ENCODE data around the gene NMU.

NMU gene

DNA sequence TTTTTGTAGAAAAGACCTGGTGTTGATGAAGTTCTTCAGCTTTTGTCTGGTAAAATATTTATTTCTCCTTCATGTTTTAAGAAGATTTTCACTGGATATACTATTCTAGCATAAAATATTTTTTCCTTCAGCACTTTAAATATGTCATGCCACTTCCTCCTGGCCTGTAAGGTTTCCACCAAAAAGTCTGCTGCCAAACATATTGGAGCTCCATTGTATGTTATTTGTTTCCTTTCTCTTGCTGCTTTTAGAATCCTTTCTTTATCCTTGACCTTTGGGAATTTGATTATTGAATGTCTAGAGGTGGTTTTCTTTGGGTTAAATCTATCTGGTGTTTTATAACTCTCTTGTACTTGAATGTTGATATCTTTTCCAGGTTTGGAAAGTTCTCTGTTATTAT, 35.6 kb upstream of the NMU start:
- TF ChIP-seq CTCF (IDR thresholded peaks at IDR 0.05; ENCODE audit: low read length, missing control alignments) = no peak
- DNase-seq (ENCODE audit: low read depth) = no peak
- H3K4me3 ChIP-seq (replicated peaks; ENCODE audit: low read depth, low read length) = no peak overlapping the region

GRCh38 chr4:55670695-55671094, 34.6 kb upstream of the NMU start:
- no peak for DNase-seq (ENCODE audit: low read depth)
- H3K4me3 ChIP-seq (replicated peaks; ENCODE audit: low read depth, low read length) = no peak overlapping the region
- TF ChIP-seq CTCF (IDR thresholded peaks at IDR 0.05; ENCODE audit: low read length, missing control alignments) = no peak

GRCh38 chr4:55668449-55668848, 32.4 kb upstream of the NMU start:
- no peak for DNase-seq (ENCODE audit: low read depth)
- no peak for TF ChIP-seq CTCF (IDR thresholded peaks at IDR 0.05; ENCODE audit: low read length, missing control alignments)
- H3K4me3 ChIP-seq (replicated peaks; ENCODE audit: low read depth, low read length) = no peak overlapping the region

DNA sequence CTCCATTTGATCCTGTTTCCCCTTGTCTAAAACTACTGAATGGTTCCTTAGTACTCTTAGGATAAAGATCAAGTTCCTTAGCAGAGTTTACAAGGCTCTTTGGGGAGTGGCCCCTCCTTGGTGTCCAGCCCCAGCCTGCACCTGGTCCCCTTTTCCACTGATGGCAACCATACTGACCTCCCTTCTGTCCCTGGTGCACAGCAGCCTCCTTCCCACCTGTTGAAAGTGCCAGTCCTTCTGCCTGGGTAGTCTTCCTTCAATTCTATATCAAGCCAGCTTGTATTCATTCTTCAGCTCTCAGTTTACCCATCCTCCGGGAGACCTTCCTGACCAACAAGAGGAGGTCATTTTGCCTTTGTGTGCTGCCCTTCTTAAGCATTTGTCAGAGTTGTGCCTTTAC, 30.4 kb upstream of the NMU start:
- no peak for DNase-seq (ENCODE audit: low read depth)
- no peak overlapping the region for H3K4me3 ChIP-seq (replicated peaks; ENCODE audit: low read depth, low read length)
- no peak for TF ChIP-seq CTCF (IDR thresholded peaks at IDR 0.05; ENCODE audit: low read length, missing control alignments)

GRCh38 chr4:55663145-55663544, 27.0 kb upstream of the NMU start:
- no peak for TF ChIP-seq CTCF (IDR thresholded peaks at IDR 0.05; ENCODE audit: low read length, missing control alignments)
- H3K4me3 ChIP-seq (replicated peaks; ENCODE audit: low read depth, low read length) = no peak overlapping the region
- DNase-seq (ENCODE audit: low read depth) = no peak

DNA sequence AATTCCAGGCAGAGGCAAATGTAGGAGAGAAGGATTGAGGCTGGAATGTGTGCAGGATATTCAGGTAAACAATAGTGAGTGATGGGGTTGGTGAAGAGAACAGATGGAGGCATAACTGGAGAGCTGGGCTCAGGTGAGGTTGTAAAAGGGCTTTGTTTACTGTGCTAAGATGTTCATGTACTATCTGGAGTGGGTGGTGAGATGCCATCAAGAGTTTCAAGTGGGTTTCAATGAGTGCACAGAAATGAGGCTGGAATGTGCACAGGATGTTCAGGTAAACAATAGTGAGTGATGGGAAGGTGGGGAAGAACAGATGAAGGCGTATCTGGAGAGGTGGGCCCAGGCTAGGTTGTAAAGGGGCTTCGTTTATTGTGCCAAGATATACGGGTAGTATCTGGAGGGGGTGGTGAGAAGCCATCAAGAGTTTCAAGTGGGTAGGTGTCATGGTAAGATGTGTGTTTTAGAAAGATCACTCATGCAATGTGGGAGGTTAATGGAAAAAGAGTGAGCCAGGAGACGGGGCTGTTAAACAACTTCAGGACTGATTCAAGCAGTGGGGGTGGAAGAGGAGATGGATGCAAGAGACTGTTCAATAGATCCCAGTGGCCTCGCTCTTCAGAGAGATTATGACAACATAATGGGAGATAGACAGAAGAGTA, 25.4 kb upstream of the NMU start:
- no peak for TF ChIP-seq CTCF (IDR thresholded peaks at IDR 0.05; ENCODE audit: low read length, missing control alignments)
- H3K4me3 ChIP-seq (replicated peaks; ENCODE audit: low read depth, low read length) = no peak overlapping the region
- no peak for DNase-seq (ENCODE audit: low read depth)

DNA sequence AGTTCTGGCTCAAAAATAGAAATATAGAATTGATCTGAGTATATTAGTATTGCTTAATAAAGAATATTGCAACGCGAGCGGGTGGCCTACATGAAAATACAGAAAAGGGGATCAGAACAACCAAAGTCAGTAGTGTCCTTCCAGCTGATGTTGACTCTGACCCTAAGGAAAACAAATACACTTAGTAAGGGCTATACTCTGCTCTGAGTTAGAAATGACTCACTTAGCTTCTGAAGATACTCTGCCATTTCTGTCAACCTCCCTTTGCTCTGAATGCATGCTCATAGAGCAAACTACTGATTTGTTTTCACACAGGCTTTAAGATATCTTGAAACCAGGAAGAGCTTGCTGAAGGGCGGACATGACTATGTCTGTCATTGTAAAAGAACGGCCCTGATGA, 22.6 kb upstream of the NMU start:
- no peak for DNase-seq (ENCODE audit: low read depth)
- H3K4me3 ChIP-seq (replicated peaks; ENCODE audit: low read depth, low read length) = no peak overlapping the region
- no peak for TF ChIP-seq CTCF (IDR thresholded peaks at IDR 0.05; ENCODE audit: low read length, missing control alignments)
